HCT116 (cell line): ENCODE measurements around the gene FOXP1. TPM values are rescaled to one million over a fixed set of nuclear protein-coding genes. Genes with fewer than 3 reads are reported as not detected.

Experiments used
- ATAC-seq: fragments of 200-7000 bp; cut with Tn5 transposase; 2 replicates; pipeline ENCODE4 v1.9.1; 2020; ENCODE audit warnings: mild to moderate bottlenecking, moderate library complexity
- BruUV-seq: library from RNA; stranded (reverse); fragments of 400-500 nt; replicated peaks from 2 replicates; lab custom pipeline; 2021; lab: Mats Ljungman, UMichigan
- CTCF ChIA-PET: fragments of 300-600 bp; sonication (Branson Sonifier 250); formaldehyde crosslinking; loops from one replicate; lab custom pipeline; 2021; ENCODE audit warnings: antibody characterized with exemption; lab: Charles Lee
- POLR2A ChIA-PET: fragments of 300-600, 350-600 bp; sonication (Branson Sonifier 250); formaldehyde crosslinking; loops from one replicate; lab custom pipeline; 2021; ENCODE audit warnings: antibody characterized with exemption; lab: Charles Lee
- RAD21 ChIA-PET, 2 experiments: fragments of 300-600 bp; sonication (Branson Sonifier 250); formaldehyde crosslinking; loops; one replicate each; lab custom pipeline; 2023; ENCODE audit warnings: low total read pairs in 2 of 2; ENCODE audit not compliant: uncharacterized antibody in 2 of 2, unreplicated experiment in 2 of 2, low non-redundant PET in 1 of 2; lab: Charles Lee
- DNase-seq: peaks from one replicate; pipeline ENCODE4 v3.0.0-alpha.2; 2010; ENCODE audit warnings: low read depth, low spot score
- H2AFZ ChIP-seq: fragments of 200-600 bp; shearing (Covaris generic), sonication (generic); 2 replicates; pipeline ENCODE4 v1.6.1; 2017; ENCODE audit warnings: low read depth, mixed run types, mixed read lengths, antibody characterized with exemption, low read length; ENCODE audit not compliant: poor library complexity, severe bottlenecking
- H3K27ac ChIP-seq: 2 replicates; pipeline ENCODE4 v1.5.1; 2012; ENCODE audit warnings: low read depth, low read length
- H3K27me3 ChIP-seq: fragments of 200-600 bp; sonication (generic); 2 replicates; pipeline ENCODE4 v1.6.1; 2016; ENCODE audit warnings: mixed run types, low read length, mixed read lengths; ENCODE audit not compliant: insufficient read depth
- H3K36me3 ChIP-seq, 2 experiments: fragments of 200-500 bp in 1 of 2; fragments of 200-600 bp in 1 of 2; sonication (Bioruptor generic) in 1 of 2; sonication (generic) in 1 of 2; 2 replicates each; pipeline versions ENCODE4 v1.5.1 to v1.6.1; 2014 to 2016; ENCODE audit warnings: low read length in 2 of 2, inconsistent platforms in 1 of 2, mixed read lengths in 1 of 2, mixed run types in 1 of 2; ENCODE audit not compliant: insufficient read depth in 2 of 2, control insufficient read depth in 1 of 2
- H3K4me1 ChIP-seq, 2 experiments: fragments of 200-600 bp in 1 of 2; sonication (generic) in 1 of 2; 2 replicates each; pipeline versions ENCODE4 v1.5.1 to v1.6.1; 2012 to 2017; ENCODE audit warnings: low read length in 2 of 2, inconsistent platforms in 1 of 2, mild to moderate bottlenecking in 1 of 2, mixed read lengths in 1 of 2, mixed run types in 1 of 2, moderate library complexity in 1 of 2; ENCODE audit not compliant: insufficient read depth in 2 of 2, control insufficient read depth in 1 of 2
- H3K4me2 ChIP-seq: fragments of 200-600 bp; sonication (generic); 2 replicates; pipeline ENCODE4 v1.6.1; 2017; ENCODE audit warnings: mixed run types, low read length, mixed read lengths
- H3K4me3 ChIP-seq, 2 experiments: fragments of 200-600 bp in 1 of 2; sonication (generic) in 1 of 2; replicated peaks in 1 of 2; 2 replicates each; pipeline ENCODE4 v1.5.1; 2011 to 2016; ENCODE audit warnings: low read length in 2 of 2, control low read depth in 1 of 2, low read depth in 1 of 2, mild to moderate bottlenecking in 1 of 2, mixed read lengths in 1 of 2, mixed run types in 1 of 2
- H3K79me2 ChIP-seq: fragments of 200-600 bp; sonication (generic); 2 replicates; pipeline ENCODE4 v1.6.1; 2017; ENCODE audit warnings: mild to moderate bottlenecking, mixed run types, low read length, moderate library complexity, mixed read lengths; ENCODE audit not compliant: insufficient read depth
- H3K9ac ChIP-seq: fragments of 200-600 bp; sonication (generic); 2 replicates; pipeline ENCODE4 v1.6.1; 2016; ENCODE audit warnings: low read length, mixed read lengths
- H3K9me2 ChIP-seq: fragments of 200-600 bp; sonication (generic), shearing (Covaris generic); 2 replicates; pipeline ENCODE4 v1.6.1; 2017; ENCODE audit warnings: mixed run types, mild to moderate bottlenecking, moderate library complexity; ENCODE audit not compliant: insufficient read depth
- H3K9me3 ChIP-seq, 2 experiments: fragments of 200-500 bp in 1 of 2; fragments of 200-600 bp in 1 of 2; sonication (Bioruptor generic) in 1 of 2; sonication (generic) in 1 of 2; 2 replicates each; pipeline ENCODE4 v1.6.1; 2014 to 2017; ENCODE audit warnings: low read length in 2 of 2, mixed read lengths in 2 of 2, inconsistent platforms in 1 of 2, low read depth in 1 of 2, mild to moderate bottlenecking in 1 of 2, mixed run types in 1 of 2, moderate library complexity in 1 of 2; ENCODE audit not compliant: control insufficient read depth in 1 of 2, insufficient read depth in 1 of 2
- H4K20me1 ChIP-seq: fragments of 200-600 bp; sonication (generic), shearing (Covaris generic); 2 replicates; pipeline ENCODE4 v1.6.1; 2017; ENCODE audit warnings: mixed run types, mild to moderate bottlenecking, moderate library complexity; ENCODE audit not compliant: insufficient read depth
- CBX3 ChIP-seq: IDR thresholded peaks from 2 replicates; pipeline ENCODE4 v1.6.1; 2012; ENCODE audit warnings: low read depth
- ELF1 ChIP-seq: IDR thresholded peaks from 2 replicates; pipeline ENCODE4 v1.6.1; 2012; ENCODE audit warnings: low read depth, borderline replicate concordance
- EZH2 ChIP-seq: fragments of 200-600 bp; sonication (generic); IDR thresholded peaks from 2 replicates; pipeline ENCODE4 v1.6.1; 2017; ENCODE audit warnings: antibody characterized with exemption, mixed run types
- FOSL1 ChIP-seq: IDR thresholded peaks from 2 replicates; pipeline ENCODE4 v1.6.1; 2012; ENCODE audit warnings: low read depth
- JUND ChIP-seq: IDR thresholded peaks from 2 replicates; pipeline ENCODE4 v1.6.1; 2012
- POLR2A ChIP-seq: IDR thresholded peaks from 2 replicates; pipeline ENCODE4 v1.7.0; 2011; ENCODE audit warnings: borderline replicate concordance; ENCODE audit not compliant: insufficient read depth, insufficient read length; ENCODE audit errors: extremely low read depth
- RAD21 ChIP-seq: IDR thresholded peaks from 2 replicates; pipeline ENCODE4 v1.6.1; 2012; ENCODE audit warnings: low read depth, mild to moderate bottlenecking
- SRF ChIP-seq: IDR thresholded peaks from 2 replicates; pipeline ENCODE4 v1.6.1; 2012; ENCODE audit warnings: low read depth
- YY1 ChIP-seq: IDR thresholded peaks from 2 replicates; pipeline ENCODE4 v1.6.1; 2011; ENCODE audit warnings: low read length, low read depth, moderate library complexity, mild to moderate bottlenecking; ENCODE audit not compliant: insufficient replicate concordance; ENCODE audit errors: extremely low read depth
- ZNF274 ChIP-seq: fragments of 200-500 bp; sonication (Bioruptor generic); IDR thresholded peaks from 2 replicates; pipeline ENCODE4 v1.6.1; 2014; ENCODE audit warnings: mild to moderate bottlenecking, low read depth, low read length, inconsistent platforms
- intact Hi-C: fragments of 100-400 bp; cut with micrococcal nuclease; formaldehyde crosslinking; loops from 2 replicates; pipeline ENCODE4 v1.10.0; 2022
- total RNA-seq: library from RNA; stranded (reverse); gene quantifications from one replicate; pipeline ENCODE4 v1.2.1, GENCODE V29; 2021; ENCODE audit not compliant: unreplicated experiment
- TF ChIP-seq, protein P1 (sequence below): IDR thresholded peaks from 2 replicates; pipeline ENCODE4 v1.6.1; 2011; ENCODE audit warnings: mild to moderate bottlenecking, low read length, moderate library complexity; ENCODE audit not compliant: insufficient replicate concordance; ENCODE audit errors: extremely low read depth
- TF ChIP-seq, protein P2 (sequence below): IDR thresholded peaks from 2 replicates; pipeline ENCODE4 v1.6.1; 2012; ENCODE audit warnings: low read depth

FOXP1 gene
- total RNA-seq, 1 experiment from 2014 or later: 11.4 TPM

DNA sequence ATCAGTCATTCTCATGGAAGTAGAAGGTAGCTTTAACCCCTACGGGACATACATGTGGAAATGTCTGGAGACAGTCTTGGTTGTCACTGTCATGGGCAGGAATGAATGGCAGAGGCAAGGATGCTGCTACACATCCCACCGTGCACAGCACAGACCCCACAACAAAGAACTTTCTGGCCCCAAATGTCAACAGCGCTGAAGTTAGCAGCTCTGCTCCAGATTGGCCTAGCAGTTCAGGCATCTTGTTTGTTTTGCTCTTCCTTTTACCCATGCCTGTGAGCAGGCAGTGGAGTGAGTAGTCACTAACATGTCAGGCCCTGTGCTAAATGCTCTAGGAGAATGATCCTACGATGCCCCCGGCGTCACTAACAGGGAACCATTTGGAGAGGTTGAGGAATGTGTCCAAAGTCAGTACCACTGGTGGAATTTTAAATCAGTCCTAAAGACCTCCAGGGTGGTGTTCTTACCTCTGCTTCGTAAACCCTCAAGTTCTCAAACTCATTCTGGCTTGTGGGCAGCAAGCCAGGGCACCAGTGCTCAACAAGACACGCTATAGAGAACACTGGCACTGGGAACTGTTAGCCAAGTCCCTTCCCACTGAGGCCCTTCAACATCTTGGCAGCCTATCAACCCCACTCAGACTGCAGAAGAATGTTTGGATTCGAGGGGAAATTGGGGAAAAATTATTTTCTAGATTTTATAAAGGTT, 142.2 kb downstream of the FOXP1 start:
- TF ChIP-seq, protein P1, sequence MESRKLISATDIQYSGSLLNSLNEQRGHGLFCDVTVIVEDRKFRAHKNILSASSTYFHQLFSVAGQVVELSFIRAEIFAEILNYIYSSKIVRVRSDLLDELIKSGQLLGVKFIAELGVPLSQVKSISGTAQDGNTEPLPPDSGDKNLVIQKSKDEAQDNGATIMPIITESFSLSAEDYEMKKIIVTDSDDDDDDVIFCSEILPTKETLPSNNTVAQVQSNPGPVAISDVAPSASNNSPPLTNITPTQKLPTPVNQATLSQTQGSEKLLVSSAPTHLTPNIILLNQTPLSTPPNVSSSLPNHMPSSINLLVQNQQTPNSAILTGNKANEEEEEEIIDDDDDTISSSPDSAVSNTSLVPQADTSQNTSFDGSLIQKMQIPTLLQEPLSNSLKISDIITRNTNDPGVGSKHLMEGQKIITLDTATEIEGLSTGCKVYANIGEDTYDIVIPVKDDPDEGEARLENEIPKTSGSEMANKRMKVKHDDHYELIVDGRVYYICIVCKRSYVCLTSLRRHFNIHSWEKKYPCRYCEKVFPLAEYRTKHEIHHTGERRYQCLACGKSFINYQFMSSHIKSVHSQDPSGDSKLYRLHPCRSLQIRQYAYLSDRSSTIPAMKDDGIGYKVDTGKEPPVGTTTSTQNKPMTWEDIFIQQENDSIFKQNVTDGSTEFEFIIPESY: no peak
- TF ChIP-seq EZH2: no peak
- TF ChIP-seq JUND: no peak
- no peak for TF ChIP-seq ZNF274
- no peak for TF ChIP-seq SRF
- no peak for TF ChIP-seq ELF1
- no peak for TF ChIP-seq FOSL1
- TF ChIP-seq YY1: no peak
- no peak for TF ChIP-seq CBX3
- no peak for TF ChIP-seq RAD21
- no peak for TF ChIP-seq POLR2A
- TF ChIP-seq, protein P2, sequence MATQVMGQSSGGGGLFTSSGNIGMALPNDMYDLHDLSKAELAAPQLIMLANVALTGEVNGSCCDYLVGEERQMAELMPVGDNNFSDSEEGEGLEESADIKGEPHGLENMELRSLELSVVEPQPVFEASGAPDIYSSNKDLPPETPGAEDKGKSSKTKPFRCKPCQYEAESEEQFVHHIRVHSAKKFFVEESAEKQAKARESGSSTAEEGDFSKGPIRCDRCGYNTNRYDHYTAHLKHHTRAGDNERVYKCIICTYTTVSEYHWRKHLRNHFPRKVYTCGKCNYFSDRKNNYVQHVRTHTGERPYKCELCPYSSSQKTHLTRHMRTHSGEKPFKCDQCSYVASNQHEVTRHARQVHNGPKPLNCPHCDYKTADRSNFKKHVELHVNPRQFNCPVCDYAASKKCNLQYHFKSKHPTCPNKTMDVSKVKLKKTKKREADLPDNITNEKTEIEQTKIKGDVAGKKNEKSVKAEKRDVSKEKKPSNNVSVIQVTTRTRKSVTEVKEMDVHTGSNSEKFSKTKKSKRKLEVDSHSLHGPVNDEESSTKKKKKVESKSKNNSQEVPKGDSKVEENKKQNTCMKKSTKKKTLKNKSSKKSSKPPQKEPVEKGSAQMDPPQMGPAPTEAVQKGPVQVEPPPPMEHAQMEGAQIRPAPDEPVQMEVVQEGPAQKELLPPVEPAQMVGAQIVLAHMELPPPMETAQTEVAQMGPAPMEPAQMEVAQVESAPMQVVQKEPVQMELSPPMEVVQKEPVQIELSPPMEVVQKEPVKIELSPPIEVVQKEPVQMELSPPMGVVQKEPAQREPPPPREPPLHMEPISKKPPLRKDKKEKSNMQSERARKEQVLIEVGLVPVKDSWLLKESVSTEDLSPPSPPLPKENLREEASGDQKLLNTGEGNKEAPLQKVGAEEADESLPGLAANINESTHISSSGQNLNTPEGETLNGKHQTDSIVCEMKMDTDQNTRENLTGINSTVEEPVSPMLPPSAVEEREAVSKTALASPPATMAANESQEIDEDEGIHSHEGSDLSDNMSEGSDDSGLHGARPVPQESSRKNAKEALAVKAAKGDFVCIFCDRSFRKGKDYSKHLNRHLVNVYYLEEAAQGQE: no peak
- Histone ChIP-seq H4K20me1 (no peaks in the 10 kb centered on the region), H3K4me1 (no peaks in the 10 kb centered on the region), H3K36me3 (no peaks in the 10 kb centered on the region), H3K4me2 (no peak overlapping the region), H3K4me3 (no peak overlapping the region), H3K27me3 (no peaks in the 10 kb centered on the region), H3K9me2 (no peaks in the 10 kb centered on the region), H2AFZ (no peak overlapping the region), H3K79me2 (no peaks in the 10 kb centered on the region), H3K9ac (no peak overlapping the region), H3K9me3 (no peaks in the 10 kb centered on the region), H3K27ac (no peak overlapping the region)
- RAD21 ChIA-PET: no interaction called here
- ATAC-seq: no peak
- CTCF ChIA-PET: no interaction called here
- intact Hi-C loops: no loop called here
- no TSS peak for BruUV-seq
- POLR2A ChIA-PET: no interaction called here
- DNase-seq: no peak
